DOHH2 (cell line): ENCODE measurements around the gene TNPO2.
"Not testable (repeated sequence)": the region's sequence is repeated elsewhere in the genome, so short reads cannot be mapped to it uniquely, and the experiment has no call there.

Source experiments
- H3F3A ChIP-seq: fragments of 200-600 bp; sonication (generic), shearing (Covaris generic); 2 replicates; pipeline ENCODE4 v1.6.0; 2016; ENCODE audit warnings: antibody characterized with exemption, mild to moderate bottlenecking; ENCODE audit not compliant: control insufficient read depth, insufficient read depth
- H3K27ac ChIP-seq: fragments of 200-600 bp; sonication (generic); 2 replicates; pipeline ENCODE4 v1.5.1; 2014; ENCODE audit warnings: low read depth, mild to moderate bottlenecking, low read length, moderate library complexity
- H3K27me3 ChIP-seq: fragments of 200-600 bp; sonication (generic); 2 replicates; pipeline ENCODE4 v1.6.1; 2014; ENCODE audit warnings: mild to moderate bottlenecking, low read length, mixed read lengths; ENCODE audit not compliant: control insufficient read depth
- H3K36me3 ChIP-seq: fragments of 200-600 bp; sonication (generic); 2 replicates; pipeline ENCODE4 v1.6.1; 2014; ENCODE audit warnings: mild to moderate bottlenecking, low read length, moderate library complexity, mixed read lengths; ENCODE audit not compliant: control insufficient read depth
- H3K4me1 ChIP-seq: fragments of 200-600 bp; sonication (generic); 2 replicates; pipeline ENCODE4 v1.6.1; 2014; ENCODE audit warnings: mild to moderate bottlenecking, low read length, mixed read lengths; ENCODE audit not compliant: control insufficient read depth
- H3K4me2 ChIP-seq: fragments of 200-600 bp; sonication (generic); 2 replicates; pipeline ENCODE4 v1.6.0; 2014; ENCODE audit warnings: mild to moderate bottlenecking, low read length, moderate library complexity
- H3K4me3 ChIP-seq: fragments of 200-600 bp; sonication (generic); 2 replicates; pipeline ENCODE4 v1.5.1; 2014; ENCODE audit warnings: mild to moderate bottlenecking, low read length, mixed read lengths
- H3K79me2 ChIP-seq: fragments of 200-600 bp; sonication (generic); 2 replicates; pipeline ENCODE4 v1.6.1; 2014; ENCODE audit warnings: mild to moderate bottlenecking, low read length, mixed read lengths; ENCODE audit not compliant: control insufficient read depth
- H3K9me2 ChIP-seq: fragments of 200-600 bp; sonication (generic); replicated peaks from 2 replicates; pipeline ENCODE4 v1.6.1; 2014; ENCODE audit warnings: mild to moderate bottlenecking, low read length, mixed read lengths; ENCODE audit not compliant: control insufficient read depth
- H3K9me3 ChIP-seq: fragments of 200-600 bp; sonication (generic); 2 replicates; pipeline ENCODE4 v1.6.1; 2014; ENCODE audit warnings: antibody characterized with exemption, low read length, mixed read lengths; ENCODE audit not compliant: control insufficient read depth, insufficient read depth
- H4K20me1 ChIP-seq: fragments of 200-600 bp; sonication (generic); 2 replicates; pipeline ENCODE4 v1.6.0; 2014; ENCODE audit warnings: low read depth, mild to moderate bottlenecking, antibody characterized with exemption, low read length, moderate library complexity; ENCODE audit not compliant: control insufficient read depth, insufficient read depth
- EZH2phosphoT487 ChIP-seq: fragments of 200-600 bp; sonication (generic); IDR thresholded peaks from 2 replicates; pipeline ENCODE4 v1.6.1; 2017; ENCODE audit warnings: borderline replicate concordance, mild to moderate bottlenecking, antibody characterized with exemption, low read length, moderate library complexity, mixed read lengths
- TF ChIP-seq, protein P1 (sequence below): fragments of 200-600 bp; sonication (generic); IDR thresholded peaks from one replicate; pipeline ENCODE4 v1.5.1; 2014; ENCODE audit warnings: antibody characterized with exemption, mild to moderate bottlenecking, low read depth, low read length; ENCODE audit not compliant: poor library complexity, severe bottlenecking

The TNPO2 gene

DNA sequence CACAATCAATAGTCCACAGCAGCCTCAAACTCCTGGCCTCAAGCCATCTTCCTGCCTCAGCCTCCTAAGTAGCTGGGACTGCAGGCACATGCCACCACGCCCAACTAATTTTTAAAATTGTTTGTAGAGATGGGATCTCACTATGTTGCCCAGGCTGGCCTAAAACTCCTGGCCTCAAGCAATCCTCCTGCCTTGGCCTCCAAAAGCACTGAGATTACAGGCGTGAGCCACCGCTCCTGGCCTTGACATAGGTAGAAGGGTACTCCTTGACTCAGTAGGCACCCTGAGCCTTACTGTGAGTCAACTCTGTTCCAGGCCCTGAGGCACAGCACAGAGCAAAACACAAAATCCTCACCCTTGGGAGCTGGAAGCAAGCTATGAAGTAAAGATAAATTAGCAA lies 7.8 kb downstream of the TNPO2 start:
- H3K9me2 ChIP-seq = no peaks in the 10 kb centered on the region
- H3K4me1 ChIP-seq = peaks cover 8% of the 10 kb centered on the region
- peaks cover 63% of the 10 kb centered on the region for H3K79me2 ChIP-seq
- H3K36me3 ChIP-seq = peaks cover 85% of the 10 kb centered on the region
- no peak overlapping the region for H3K4me3 ChIP-seq
- no peak overlapping the region for H3K27ac ChIP-seq
- TF ChIP-seq, protein P1, sequence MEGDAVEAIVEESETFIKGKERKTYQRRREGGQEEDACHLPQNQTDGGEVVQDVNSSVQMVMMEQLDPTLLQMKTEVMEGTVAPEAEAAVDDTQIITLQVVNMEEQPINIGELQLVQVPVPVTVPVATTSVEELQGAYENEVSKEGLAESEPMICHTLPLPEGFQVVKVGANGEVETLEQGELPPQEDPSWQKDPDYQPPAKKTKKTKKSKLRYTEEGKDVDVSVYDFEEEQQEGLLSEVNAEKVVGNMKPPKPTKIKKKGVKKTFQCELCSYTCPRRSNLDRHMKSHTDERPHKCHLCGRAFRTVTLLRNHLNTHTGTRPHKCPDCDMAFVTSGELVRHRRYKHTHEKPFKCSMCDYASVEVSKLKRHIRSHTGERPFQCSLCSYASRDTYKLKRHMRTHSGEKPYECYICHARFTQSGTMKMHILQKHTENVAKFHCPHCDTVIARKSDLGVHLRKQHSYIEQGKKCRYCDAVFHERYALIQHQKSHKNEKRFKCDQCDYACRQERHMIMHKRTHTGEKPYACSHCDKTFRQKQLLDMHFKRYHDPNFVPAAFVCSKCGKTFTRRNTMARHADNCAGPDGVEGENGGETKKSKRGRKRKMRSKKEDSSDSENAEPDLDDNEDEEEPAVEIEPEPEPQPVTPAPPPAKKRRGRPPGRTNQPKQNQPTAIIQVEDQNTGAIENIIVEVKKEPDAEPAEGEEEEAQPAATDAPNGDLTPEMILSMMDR = no peak
- no peak for TF ChIP-seq EZH2phosphoT487
- H3K9me3 ChIP-seq = no peaks in the 10 kb centered on the region
- no peaks in the 10 kb centered on the region; the same call in 1 of the 2 replicates for H3F3A ChIP-seq
- H4K20me1 ChIP-seq = peaks cover 14% of the 10 kb centered on the region; the same call in 1 of the 2 replicates
- H3K27me3 ChIP-seq = no peaks in the 10 kb centered on the region
- H3K4me2 ChIP-seq = no peak overlapping the region

GRCh38 chr19:12715102-12715501 lies 8.6 kb downstream of the TNPO2 start:
- peaks cover 85% of the 10 kb centered on the region for H3K36me3 ChIP-seq
- H3K9me3 ChIP-seq = no peaks in the 10 kb centered on the region
- no peaks in the 10 kb centered on the region; the same call in 1 of the 2 replicates for H3F3A ChIP-seq
- H3K4me2 ChIP-seq = no peak overlapping the region
- H3K4me1 ChIP-seq = peaks cover under 1% of the 10 kb centered on the region
- H4K20me1 ChIP-seq = peaks cover 14% of the 10 kb centered on the region; the same call in 1 of the 2 replicates
- H3K4me3 ChIP-seq = no peak overlapping the region
- H3K27me3 ChIP-seq = no peaks in the 10 kb centered on the region
- H3K9me2 ChIP-seq = no peaks in the 10 kb centered on the region
- TF ChIP-seq, protein P1 = no peak
- TF ChIP-seq EZH2phosphoT487 = no peak
- H3K79me2 ChIP-seq = peaks cover 56% of the 10 kb centered on the region
- no peak overlapping the region for H3K27ac ChIP-seq

- not testable (repeated sequence) for H3K9me2 ChIP-seq, H3K4me1 ChIP-seq, H3K27ac ChIP-seq, H3K9me3 ChIP-seq, H3K4me2 ChIP-seq, H3F3A ChIP-seq, H4K20me1 ChIP-seq, H3K4me3 ChIP-seq, H3K27me3 ChIP-seq
- Histone ChIP-seq H3K36me3 (peaks cover 84% of the 10 kb centered on the region), H3K79me2 (peaks cover 39% of the 10 kb centered on the region)
Observed at GRCh38 chr19:12713304-12713703, 10.4 kb downstream of the TNPO2 start.

DNA sequence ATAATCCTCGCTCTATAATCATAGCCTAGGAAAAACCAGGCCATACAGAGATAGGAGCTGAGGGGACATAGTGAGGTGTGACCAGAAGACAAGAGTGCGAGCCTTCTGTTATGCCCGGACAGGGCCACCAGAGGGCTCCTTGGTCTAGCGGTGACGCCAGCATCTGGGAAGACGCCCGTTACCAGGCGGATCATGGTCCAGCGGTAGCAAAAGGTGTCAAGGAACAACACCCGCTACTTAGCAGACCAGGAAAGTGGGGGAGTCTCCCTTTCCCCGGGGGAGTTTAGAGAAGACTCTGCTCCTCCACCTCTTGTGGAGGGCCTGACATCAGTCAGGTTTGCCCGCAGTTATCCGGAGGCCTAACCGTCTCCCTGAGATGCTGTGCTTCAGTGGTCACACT lies 11.7 kb downstream of the TNPO2 start:
- H3K9me3 ChIP-seq, H3K4me3 ChIP-seq, H3K4me1 ChIP-seq, H3K27me3 ChIP-seq, H3K4me2 ChIP-seq, H3K27ac ChIP-seq, H4K20me1 ChIP-seq, H3K9me2 ChIP-seq, H3F3A ChIP-seq: not testable (repeated sequence)
- H3K79me2 ChIP-seq = peaks cover 27% of the 10 kb centered on the region
- H3K36me3 ChIP-seq = peaks cover 80% of the 10 kb centered on the region
